Measurements from ENCODE around the gene SMG6.

Gene SMG6

GRCh38 chr17:2044263-2044894 is 259.2 kb downstream of the SMG6 start:
- DNase-seq (no peak), ATAC-seq (replicated peaks) (no peak)
- peaks cover 19 to 27% of the 10 kb centered on the region in 2 donors for H3K4me1 Mint-ChIP-seq (ENCODE audit: low read depth in 2 of 2)
- H3K36me3 Mint-ChIP-seq (ENCODE audit: insufficient read depth): peaks cover 28% of the 10 kb centered on the region
- H3K4me3 Mint-ChIP-seq: peak overlapping the region; percentile 18 to 33
- H3K9me3 Mint-ChIP-seq: no peaks in the 10 kb centered on the region
- peak overlapping the region in 1 of 2 donors; percentile 41 for H3K27ac Mint-ChIP-seq
- no peaks in the 10 kb centered on the region for H3K27me3 Mint-ChIP-seq

DNA sequence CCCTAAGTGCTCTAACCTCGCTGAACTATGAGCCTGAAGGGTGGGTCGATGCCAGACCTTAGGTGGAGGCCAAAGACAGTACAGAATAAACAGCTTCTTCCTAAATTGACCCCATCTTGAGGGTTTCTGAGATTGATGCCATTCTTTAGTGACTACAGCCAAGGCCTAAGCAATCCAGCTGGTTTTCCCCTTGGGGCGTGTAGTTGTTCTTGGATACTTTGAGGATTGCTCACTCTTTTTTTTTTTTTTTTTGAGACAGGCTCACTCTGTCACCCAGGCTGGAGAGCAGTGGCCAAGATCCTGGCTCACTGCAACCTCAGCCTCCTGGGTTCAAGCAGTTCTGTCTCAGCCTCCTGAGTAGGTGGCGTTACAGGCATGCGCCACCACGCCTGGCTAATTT is 259.8 kb downstream of the SMG6 start:
- H3K9me3 Mint-ChIP-seq: no peaks in the 10 kb centered on the region
- peak overlapping the region; percentile 96 to 98 for H3K27ac Mint-ChIP-seq
- peaks cover 17 to 23% of the 10 kb centered on the region in 2 donors for H3K4me1 Mint-ChIP-seq (ENCODE audit: low read depth in 2 of 2)
- no peak for DNase-seq
- no peaks in the 10 kb centered on the region for H3K27me3 Mint-ChIP-seq
- H3K36me3 Mint-ChIP-seq (ENCODE audit: insufficient read depth): peaks cover 30% of the 10 kb centered on the region
- ATAC-seq (replicated peaks): no peak
- H3K4me3 Mint-ChIP-seq: peak overlapping the region in 1 of 2 donors; percentile 18

DNA sequence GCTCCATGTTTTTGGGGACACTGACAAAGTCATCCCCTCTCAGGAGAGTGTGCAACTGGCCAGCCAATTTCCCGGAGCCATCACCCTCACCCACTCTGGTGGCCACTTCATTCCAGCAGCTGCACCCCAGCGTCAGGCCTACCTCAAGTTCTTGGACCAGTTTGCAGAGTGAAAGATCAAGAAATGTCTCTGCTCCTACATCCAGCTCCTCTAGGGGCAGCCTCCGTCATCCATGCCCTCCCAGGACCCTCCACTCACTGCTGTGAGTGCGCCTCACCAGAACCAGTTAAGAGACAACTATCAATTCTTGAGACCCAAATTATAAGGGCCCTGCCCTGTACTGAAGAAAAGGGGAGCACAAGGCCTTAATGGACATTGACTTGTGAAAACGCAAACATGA is 260.7 kb downstream of the SMG6 start:
- no peak for DNase-seq
- H3K4me1 Mint-ChIP-seq (ENCODE audit: low read depth in 2 of 2): peaks cover 15 to 23% of the 10 kb centered on the region in 2 donors
- no peaks in the 10 kb centered on the region for H3K27me3 Mint-ChIP-seq
- peaks cover 38% of the 10 kb centered on the region for H3K36me3 Mint-ChIP-seq (ENCODE audit: insufficient read depth)
- no peaks in the 10 kb centered on the region for H3K9me3 Mint-ChIP-seq
- peak overlapping the region; percentile 90 to 91 for H3K4me3 Mint-ChIP-seq
- H3K27ac Mint-ChIP-seq: peak overlapping the region; percentile 96 to 98
- no peak for ATAC-seq (replicated peaks)

- Mint-ChIP-seq H3K27ac (peak overlapping the region; percentile 96 to 98), H3K9me3 (no peaks in the 10 kb centered on the region), H3K4me1 (ENCODE audit: low read depth in 2 of 2) (peaks cover 15 to 23% of the 10 kb centered on the region in 2 donors), H3K36me3 (ENCODE audit: insufficient read depth) (peaks cover 38% of the 10 kb centered on the region), H3K27me3 (no peaks in the 10 kb centered on the region), H3K4me3 (peak overlapping the region; percentile 90 to 91)
- ATAC-seq (replicated peaks): no peak
- DNase-seq: no peak
These were observed 261.2 kb downstream of the SMG6 start for GRCh38 chr17:2042390-2042847.

DNA sequence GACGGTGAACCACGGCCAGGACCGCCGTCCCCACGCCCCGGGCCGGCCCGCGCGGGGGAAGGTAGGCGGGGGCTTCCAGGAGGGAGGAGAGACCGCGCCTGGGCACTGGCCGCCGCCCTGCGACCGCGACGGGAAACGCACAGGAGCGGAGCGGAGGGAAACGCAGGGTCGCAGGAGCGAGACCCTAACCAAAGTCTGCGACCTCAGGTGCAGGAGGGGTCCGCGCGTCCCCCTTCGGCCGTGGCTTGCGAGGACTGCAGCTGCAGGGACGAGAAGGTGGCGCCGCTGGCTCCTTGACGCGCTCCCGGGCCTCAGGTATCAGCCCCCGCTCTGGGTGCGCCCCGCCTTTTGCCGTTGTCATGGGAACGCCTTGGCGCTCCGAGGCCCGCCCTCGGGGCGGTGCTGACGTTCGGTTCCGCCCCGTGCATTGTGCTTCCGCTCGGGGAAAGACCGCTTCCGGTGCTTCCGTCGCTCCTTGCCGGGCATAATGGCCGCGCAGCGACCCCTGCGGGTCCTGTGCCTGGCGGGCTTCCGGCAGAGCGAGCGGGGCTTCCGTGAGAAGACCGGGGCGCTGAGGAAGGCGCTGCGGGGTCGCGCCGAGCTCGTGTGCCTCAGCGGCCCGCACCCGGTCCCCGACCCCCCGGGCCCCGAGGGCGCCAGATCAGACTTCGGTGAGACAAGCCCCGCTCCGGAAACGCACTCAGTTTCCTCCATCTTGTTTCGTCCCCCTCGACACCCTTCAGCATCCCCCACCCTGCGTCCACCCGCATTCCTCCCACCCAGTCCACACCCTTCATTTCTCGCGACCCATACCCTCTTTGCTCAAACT is 261.8 kb downstream of the SMG6 start, which contains the start of gene OVCA2:
Gene OVCA2 (plus strand): TSS at position 462 of the 829 bp plus-strand sequence. CDS start 26 bp downstream, at position 488.
- peaks cover 15 to 23% of the 10 kb centered on the region in 2 donors for H3K4me1 Mint-ChIP-seq (ENCODE audit: low read depth in 2 of 2)
- peaks cover 39% of the 10 kb centered on the region for H3K36me3 Mint-ChIP-seq (ENCODE audit: insufficient read depth)
- peak; percentile 94 for ATAC-seq (replicated peaks)

DNA sequence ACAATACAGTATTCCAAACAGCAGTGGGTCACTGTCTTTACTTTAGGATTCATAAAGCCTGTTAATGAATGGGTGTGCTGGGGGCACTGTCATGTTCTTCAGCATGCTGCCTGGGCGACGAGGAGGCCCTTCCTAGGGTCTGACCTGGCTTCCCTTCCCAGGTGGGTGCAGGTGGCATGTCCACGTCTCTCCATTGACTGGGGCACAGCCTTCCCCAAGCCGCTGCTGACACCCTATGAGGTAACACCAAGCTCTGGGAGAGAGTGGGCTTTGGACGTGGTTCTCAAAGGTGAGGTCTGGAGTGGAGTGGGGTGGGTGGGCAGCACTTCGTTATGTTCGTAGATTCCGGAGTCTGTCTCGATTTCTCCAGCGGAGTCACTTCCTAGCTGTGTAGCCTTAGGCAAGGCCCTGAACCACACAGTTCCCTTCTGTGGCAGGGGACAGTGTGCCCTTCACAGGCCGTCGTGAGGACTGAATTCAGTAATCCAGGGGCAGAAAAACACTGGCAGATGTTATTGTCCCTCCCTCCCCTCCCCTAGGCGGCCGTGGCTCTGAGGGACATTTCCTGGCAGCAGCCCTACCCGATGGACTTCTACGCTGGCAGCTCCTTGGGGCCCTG is 262.5 kb downstream of the SMG6 start:
- ATAC-seq (replicated peaks) (no peak), DNase-seq (no peak)
- H3K4me3 Mint-ChIP-seq: peak overlapping the region; percentile 90 to 91
- H3K36me3 Mint-ChIP-seq (ENCODE audit: insufficient read depth): peaks cover 44% of the 10 kb centered on the region
- H3K9me3 Mint-ChIP-seq: no peaks in the 10 kb centered on the region
- no peaks in the 10 kb centered on the region for H3K27me3 Mint-ChIP-seq
- H3K4me1 Mint-ChIP-seq (ENCODE audit: low read depth in 2 of 2): peaks cover 15 to 23% of the 10 kb centered on the region in 2 donors
- H3K27ac Mint-ChIP-seq: peak overlapping the region; percentile 96 to 98

More for the DNA sequence above, 261.8 kb downstream of the SMG6 start, which contains the start of gene OVCA2:
- Mint-ChIP-seq H3K27me3 (no peaks in the 10 kb centered on the region), H3K4me3 (peak within 1 kb of the TSS; percentile 90 to 91), H3K9me3 (no peaks in the 10 kb centered on the region), H3K27ac (peak within 1 kb of the TSS; percentile 96 to 98)
- peak; percentile 96 to 98 (median 97) for DNase-seq

- peaks cover 15 to 23% of the 10 kb centered on the region in 2 donors for H3K4me1 Mint-ChIP-seq (ENCODE audit: low read depth in 2 of 2)
- H3K27ac Mint-ChIP-seq: peak overlapping the region; percentile 13 to 98
- H3K36me3 Mint-ChIP-seq (ENCODE audit: insufficient read depth): peaks cover 44% of the 10 kb centered on the region
- H3K4me3 Mint-ChIP-seq: peak overlapping the region; percentile 36 to 91
- DNase-seq (no peak), ATAC-seq (replicated peaks) (no peak)
- H3K9me3 Mint-ChIP-seq: no peaks in the 10 kb centered on the region
- H3K27me3 Mint-ChIP-seq: no peaks in the 10 kb centered on the region
These were observed 263.3 kb downstream of the SMG6 start for GRCh38 chr17:2040219-2040827.

DNA sequence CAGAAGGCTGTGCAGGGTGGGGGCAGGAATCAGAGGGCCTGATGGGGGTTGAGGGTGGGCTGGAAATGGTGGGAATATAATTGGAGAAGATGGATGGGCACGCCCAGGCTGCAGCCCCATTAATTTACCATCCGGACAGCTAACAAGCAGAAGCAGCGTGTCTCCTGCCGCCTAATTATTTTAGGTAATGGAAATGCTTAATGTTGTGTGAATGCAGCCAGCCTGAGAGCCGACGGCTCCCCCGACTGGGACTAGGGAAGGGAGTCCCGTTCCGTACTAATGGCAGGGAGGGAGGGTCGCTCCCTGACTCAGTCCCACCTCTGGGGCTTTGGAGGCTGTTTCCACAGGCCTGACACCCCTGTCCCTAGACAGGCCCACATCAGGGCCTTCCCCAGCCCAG is 266.4 kb downstream of the SMG6 start:
- Mint-ChIP-seq H3K4me1 (ENCODE audit: low read depth in 2 of 2) (peaks cover 1 to 3% of the 10 kb centered on the region in 2 donors), H3K4me3 (no peak overlapping the region), H3K27me3 (no peaks in the 10 kb centered on the region), H3K36me3 (ENCODE audit: insufficient read depth) (peaks cover 36% of the 10 kb centered on the region), H3K27ac (no peak overlapping the region), H3K9me3 (no peaks in the 10 kb centered on the region)
- DNase-seq: no peak
- ATAC-seq (replicated peaks): no peak

DNA sequence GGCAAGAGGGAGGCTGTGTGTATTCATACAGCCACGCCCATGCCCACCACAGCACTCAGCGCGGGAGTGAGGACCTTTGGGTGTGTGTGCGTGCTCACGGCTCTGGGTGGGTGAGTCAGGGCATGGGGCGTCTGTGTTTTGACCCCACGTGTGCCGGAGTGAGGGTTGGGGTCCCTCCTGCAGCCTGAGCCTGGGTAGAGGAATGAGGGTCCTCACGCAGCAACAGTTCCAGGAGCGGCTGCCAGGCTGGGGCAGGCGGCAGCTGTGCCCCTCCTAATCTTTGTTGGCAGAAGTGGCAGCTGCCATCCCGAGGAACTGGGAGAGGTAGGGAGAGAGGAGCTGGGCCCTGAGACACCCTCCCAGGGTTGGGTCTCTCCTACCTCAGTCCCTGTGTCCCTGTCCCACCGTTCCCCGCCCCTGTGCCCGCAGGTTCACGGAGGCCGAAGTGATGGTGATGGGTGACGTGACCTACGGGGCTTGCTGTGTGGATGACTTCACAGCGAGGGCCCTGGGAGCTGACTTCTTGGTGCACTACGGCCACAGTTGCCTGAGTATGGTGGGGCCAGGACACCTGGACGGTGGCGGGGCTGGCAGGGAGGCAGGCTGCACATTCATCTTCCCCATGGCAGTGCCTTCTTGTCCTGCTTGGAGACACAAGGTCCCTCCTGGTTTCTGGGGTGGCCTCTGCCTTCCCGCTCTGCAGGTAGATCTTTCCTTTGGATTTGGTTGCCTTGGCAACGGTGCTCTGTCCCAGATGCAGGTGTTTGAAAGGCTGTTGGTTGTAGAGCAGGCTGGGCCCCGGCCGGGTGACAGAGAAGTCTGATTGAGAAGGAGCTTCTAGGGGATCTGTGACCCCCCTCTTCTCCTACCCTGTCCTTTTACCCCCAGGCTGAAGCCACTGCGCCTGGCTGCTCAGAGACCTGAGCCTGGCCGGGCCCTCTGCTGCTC is 267.8 kb downstream of the SMG6 start:
- peak overlapping the region in 1 of 2 donors; percentile 44 for H3K27ac Mint-ChIP-seq
- H3K9me3 Mint-ChIP-seq: no peaks in the 10 kb centered on the region
- H3K36me3 Mint-ChIP-seq (ENCODE audit: insufficient read depth): peaks cover 23% of the 10 kb centered on the region
- ATAC-seq (replicated peaks) (no peak), DNase-seq (no peak)
- H3K27me3 Mint-ChIP-seq: no peaks in the 10 kb centered on the region
- peaks cover 3 to 5% of the 10 kb centered on the region in 2 donors for H3K4me1 Mint-ChIP-seq (ENCODE audit: low read depth in 2 of 2)
- H3K4me3 Mint-ChIP-seq: no peak overlapping the region

GRCh38 chr17:2034806-2035540 is 268.6 kb downstream of the SMG6 start:
- peaks cover 11 to 14% of the 10 kb centered on the region in 2 donors for H3K4me1 Mint-ChIP-seq (ENCODE audit: low read depth in 2 of 2)
- H3K9me3 Mint-ChIP-seq: no peaks in the 10 kb centered on the region
- no peak for DNase-seq
- no peak for ATAC-seq (replicated peaks)
- H3K4me3 Mint-ChIP-seq: no peak overlapping the region
- no peaks in the 10 kb centered on the region for H3K27me3 Mint-ChIP-seq
- no peak overlapping the region for H3K27ac Mint-ChIP-seq
- H3K36me3 Mint-ChIP-seq (ENCODE audit: insufficient read depth): peaks cover 23% of the 10 kb centered on the region

DNA sequence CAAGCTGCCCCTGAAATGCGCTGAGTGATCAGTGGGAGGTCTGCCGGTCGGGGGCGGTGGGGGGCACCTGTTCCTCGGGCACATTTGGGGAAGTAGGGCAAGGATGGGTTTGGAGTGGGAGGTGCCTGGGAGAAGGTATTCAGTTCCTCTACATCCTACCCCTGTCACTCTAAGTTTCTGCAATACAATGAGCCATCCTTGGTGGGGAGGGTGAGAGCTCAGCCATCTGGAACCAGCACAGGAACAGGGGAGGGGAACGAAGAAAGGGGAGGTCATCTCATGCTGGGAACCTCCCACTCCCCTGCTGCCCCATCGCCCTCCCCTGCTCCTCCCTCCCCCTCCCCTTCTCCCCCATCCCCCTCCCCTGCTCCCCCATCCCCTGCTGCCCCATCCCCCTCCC is 269.4 kb downstream of the SMG6 start:
- Mint-ChIP-seq H3K9me3 (no peaks in the 10 kb centered on the region), H3K27ac (no peak overlapping the region)
- no peak for DNase-seq

GRCh38 chr17:2033153-2033552 is 270.4 kb downstream of the SMG6 start:
- Mint-ChIP-seq H3K4me3 (no peak overlapping the region), H3K9me3 (no peaks in the 10 kb centered on the region), H3K4me1 (ENCODE audit: low read depth in 2 of 2) (peaks cover 14 to 19% of the 10 kb centered on the region in 2 donors), H3K27me3 (peaks cover 4 to 11% of the 10 kb centered on the region in 2 donors), H3K36me3 (ENCODE audit: insufficient read depth) (peaks cover 15% of the 10 kb centered on the region), H3K27ac (no peak overlapping the region)
- ATAC-seq (replicated peaks) (no peak), DNase-seq (no peak)

More for the DNA sequence above, 269.4 kb downstream of the SMG6 start:
- H3K36me3 Mint-ChIP-seq (ENCODE audit: insufficient read depth): peaks cover 24% of the 10 kb centered on the region
- no peak overlapping the region for H3K4me3 Mint-ChIP-seq
- no peak for ATAC-seq (replicated peaks)
- H3K4me1 Mint-ChIP-seq (ENCODE audit: low read depth in 2 of 2): peaks cover 12 to 17% of the 10 kb centered on the region in 2 donors
- H3K27me3 Mint-ChIP-seq: peaks cover 0 to under 1% of the 10 kb centered on the region in 2 donors

All from effector memory CD8-positive, alpha-beta T cell (primary cell).